Peyer's patch (tissue), 4 donors: ENCODE data around the gene CTAG1B.
"Not testable (repeated sequence)": the region's sequence is repeated elsewhere in the genome, so short reads cannot be mapped to it uniquely, and the experiment has no call there.

ENCODE experiments used
- POLR2A ChIP-seq, 2 donors: fragments of 450-650 bp; IDR thresholded peaks; one replicate each; pipeline ENCODE4 v1.5.1; 2017; ENCODE audit warnings: antibody characterized with exemption in 2 of 2, mild to moderate bottlenecking in 2 of 2, moderate library complexity in 2 of 2
- TF ChIP-seq, protein P1 (sequence below), 6 experiments: fragments of 450-650 bp in 4 of 6; fragments of 200-600 bp in 2 of 6; sonication (generic) in 1 of 6; IDR thresholded peaks; one replicate each; pipeline ENCODE4 v1.5.1; 2017 to 2019; ENCODE audit warnings: antibody characterized with exemption in 6 of 6, mild to moderate bottlenecking in 3 of 6, moderate library complexity in 1 of 6

DNA sequence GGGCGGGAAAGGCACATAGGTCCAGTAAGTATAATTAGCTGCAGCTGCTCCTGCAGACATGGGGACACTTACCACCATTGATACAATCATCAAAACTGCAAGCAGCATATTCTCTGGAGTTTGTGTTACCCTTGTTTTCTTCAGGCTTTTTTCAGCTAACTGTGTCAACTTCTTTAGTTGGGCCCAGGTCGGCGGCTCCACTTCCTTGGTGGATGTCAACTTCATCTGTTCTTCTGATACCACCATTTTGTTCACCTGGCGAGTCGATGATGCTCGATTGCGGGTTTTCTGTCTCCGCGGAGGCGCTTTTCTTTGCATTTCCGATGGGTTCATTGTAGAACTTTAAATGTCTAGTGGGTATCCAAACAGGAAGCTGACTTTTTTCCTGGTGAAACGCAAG lies 7.9 kb downstream of the CTAG1B start:
- TF ChIP-seq, protein P1, sequence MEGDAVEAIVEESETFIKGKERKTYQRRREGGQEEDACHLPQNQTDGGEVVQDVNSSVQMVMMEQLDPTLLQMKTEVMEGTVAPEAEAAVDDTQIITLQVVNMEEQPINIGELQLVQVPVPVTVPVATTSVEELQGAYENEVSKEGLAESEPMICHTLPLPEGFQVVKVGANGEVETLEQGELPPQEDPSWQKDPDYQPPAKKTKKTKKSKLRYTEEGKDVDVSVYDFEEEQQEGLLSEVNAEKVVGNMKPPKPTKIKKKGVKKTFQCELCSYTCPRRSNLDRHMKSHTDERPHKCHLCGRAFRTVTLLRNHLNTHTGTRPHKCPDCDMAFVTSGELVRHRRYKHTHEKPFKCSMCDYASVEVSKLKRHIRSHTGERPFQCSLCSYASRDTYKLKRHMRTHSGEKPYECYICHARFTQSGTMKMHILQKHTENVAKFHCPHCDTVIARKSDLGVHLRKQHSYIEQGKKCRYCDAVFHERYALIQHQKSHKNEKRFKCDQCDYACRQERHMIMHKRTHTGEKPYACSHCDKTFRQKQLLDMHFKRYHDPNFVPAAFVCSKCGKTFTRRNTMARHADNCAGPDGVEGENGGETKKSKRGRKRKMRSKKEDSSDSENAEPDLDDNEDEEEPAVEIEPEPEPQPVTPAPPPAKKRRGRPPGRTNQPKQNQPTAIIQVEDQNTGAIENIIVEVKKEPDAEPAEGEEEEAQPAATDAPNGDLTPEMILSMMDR (IDR thresholded peaks at IDR 0.05) = not testable (repeated sequence)
- TF ChIP-seq POLR2A (IDR thresholded peaks at IDR 0.05) = not testable (repeated sequence)
